HG03354 (cell line): ENCODE results near the gene EIF4E2.

Source experiments
- ATAC-seq: cut with Tn5 transposase; IDR thresholded peaks from one replicate; pipeline ENCODE4 v1.9.1; 2021; ENCODE audit warnings: mild to moderate bottlenecking; ENCODE audit not compliant: unreplicated experiment, poor library complexity, severe bottlenecking

EIF4E2 gene

GRCh38 chr2:232588031-232588430 lies 37.5 kb downstream of the EIF4E2 start:
- ATAC-seq, result no peak

- ATAC-seq, result no peak
These were observed 38.4 kb downstream of the EIF4E2 start for GRCh38 chr2:232588680-232589585.

- ATAC-seq, result no peak
These were observed 42.4 kb downstream of the EIF4E2 start for GRCh38 chr2:232592772-232593395.

- no peak for ATAC-seq
These were observed 43.5 kb downstream of the EIF4E2 start for GRCh38 chr2:232593982-232594381.

GRCh38 chr2:232597362-232598079 lies 47.0 kb downstream of the EIF4E2 start:
- no peak for ATAC-seq

- no peak for ATAC-seq
These were observed 47.8 kb downstream of the EIF4E2 start for GRCh38 chr2:232598293-232598692.

GRCh38 chr2:232600053-232600773 lies 49.7 kb downstream of the EIF4E2 start:
- no peak for ATAC-seq

GRCh38 chr2:232603283-232603682 lies 52.8 kb downstream of the EIF4E2 start:
- no peak for ATAC-seq

GRCh38 chr2:232604535-232604934 lies 54.0 kb downstream of the EIF4E2 start:
- no peak for ATAC-seq

- ATAC-seq, result no peak
These were observed 56.5 kb downstream of the EIF4E2 start for GRCh38 chr2:232607011-232607410.

- ATAC-seq, result no peak
These were observed 59.1 kb downstream of the EIF4E2 start for GRCh38 chr2:232609607-232610006.

- ATAC-seq, result no peak
These were observed 59.6 kb downstream of the EIF4E2 start for GRCh38 chr2:232610081-232610480.

- no peak for ATAC-seq
These were observed 60.6 kb downstream of the EIF4E2 start for GRCh38 chr2:232611061-232611460.

- ATAC-seq, result no peak
These were observed 61.2 kb downstream of the EIF4E2 start for GRCh38 chr2:232611559-232612218.

- ATAC-seq, result no peak
These were observed 63.1 kb downstream of the EIF4E2 start for GRCh38 chr2:232613538-232614134.

GRCh38 chr2:232615339-232615738 lies 64.8 kb downstream of the EIF4E2 start:
- ATAC-seq, result no peak
